ENCODE measurements around the gene RPS21. TPM values are rescaled to one million over a fixed set of nuclear protein-coding genes. Genes with fewer than 3 reads are reported as not detected.

Gene RPS21
- total and polyA plus RNA-seq, 10 donors, result 1,168 to 11,722 (median 3,328) TPM

DNA sequence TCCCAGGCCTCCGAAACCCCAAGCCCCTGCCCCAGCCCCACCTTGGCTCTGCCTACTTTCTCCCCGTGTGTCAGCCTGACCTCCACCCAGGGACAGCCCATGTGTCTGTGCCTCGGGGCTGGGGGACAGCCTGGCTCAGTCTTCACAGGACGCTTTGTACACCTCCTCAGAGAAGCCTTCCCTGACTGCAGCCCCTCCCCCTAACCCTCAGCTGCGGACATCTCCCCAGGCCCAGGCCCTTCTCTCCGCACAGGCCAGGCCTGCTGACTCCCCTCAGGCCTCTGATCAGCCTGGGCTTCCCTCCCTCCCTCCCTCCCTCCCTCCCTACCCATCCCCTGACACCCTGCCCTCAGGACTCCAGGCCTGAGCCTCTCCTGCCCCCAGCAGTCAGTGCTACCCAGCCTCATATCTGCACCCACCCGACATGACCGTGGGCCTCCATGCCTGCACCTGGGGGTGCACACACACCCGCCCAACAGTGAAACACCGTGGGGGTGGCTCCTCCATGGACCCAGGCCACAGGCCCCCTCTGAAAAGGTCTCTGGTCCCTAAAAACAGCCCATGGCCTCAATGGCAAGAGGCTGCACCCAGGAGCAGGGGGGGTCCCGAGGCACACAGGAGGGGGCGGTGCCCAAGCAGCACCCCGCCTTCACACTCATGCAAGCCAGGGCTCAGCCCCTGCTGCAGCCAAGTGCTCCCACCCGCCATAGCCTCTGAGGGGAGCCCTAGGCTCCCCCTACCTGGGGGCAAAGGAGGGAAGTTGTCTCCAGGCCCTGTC, 32.7 kb upstream of the RPS21 start:
- peaks cover 0 to under 1% (median 0%) of the 10 kb centered on the region in 8 donors for H3K9me3 ChIP-seq
- no peak overlapping the region for H3K4me3 ChIP-seq
- H3K27ac ChIP-seq, result peak overlapping the region in 3 of 8 donors; percentile 30 to 82 (median 76)
- 84 to 90% (median 88%) methylated on average over 9 to 14 of the region's 14 CpGs for WGBS, 5 donors
- TF ChIP-seq POLR2A (IDR thresholded peaks at IDR 0.05) (no peak), POLR2AphosphoS5 (IDR thresholded peaks at IDR 0.05) (no peak), CTCF (IDR thresholded peaks at IDR 0.05 in 8 of 11, conservative IDR thresholded peaks at IDR 0.05 in 3 of 11) (no peak)
- intact Hi-C loops (cut with DNase I; ENCODE audit: low total_unique reads), result no loop called here
- H3K27me3 ChIP-seq (replicated peaks in 1 of 7), result peaks cover 0 to 6% (median 0%) of the 10 kb centered on the region in 7 donors
- peaks cover 0 to 37% (median 10%) of the 10 kb centered on the region in 6 donors for H3K36me3 ChIP-seq
- H3K4me1 ChIP-seq, result peaks cover 26 to 61% (median 42%) of the 10 kb centered on the region in 6 donors
- no peak for DNase-seq

- peak overlapping the region in 5 of 8 donors; percentile 76 to 87 (median 83) for H3K27ac ChIP-seq
- no peak overlapping the region for H3K4me3 ChIP-seq
- H3K9me3 ChIP-seq, result no peaks in the 10 kb centered on the region
- peaks cover 0 to 35% (median 10%) of the 10 kb centered on the region in 6 donors for H3K36me3 ChIP-seq
- DNase-seq, result no peak
- H3K4me1 ChIP-seq, result peaks cover 26 to 68% (median 47%) of the 10 kb centered on the region in 6 donors
- no peak for TF ChIP-seq CTCF (IDR thresholded peaks at IDR 0.05 in 8 of 11, conservative IDR thresholded peaks at IDR 0.05 in 3 of 11)
- no peak for TF ChIP-seq POLR2AphosphoS5 (IDR thresholded peaks at IDR 0.05)
- TF ChIP-seq POLR2A (IDR thresholded peaks at IDR 0.05), result no peak
- WGBS, 5 donors, result 70 to 83% (median 80%) methylated on average over 2 to 16 of the region's 16 CpGs
- intact Hi-C loops (cut with DNase I; ENCODE audit: low total_unique reads), result no loop called here
- peaks cover 0 to 6% (median 0%) of the 10 kb centered on the region in 7 donors for H3K27me3 ChIP-seq (replicated peaks in 1 of 7)
Measured at GRCh38 chr20:62354811-62355341, 32.0 kb upstream of the RPS21 start.

DNA sequence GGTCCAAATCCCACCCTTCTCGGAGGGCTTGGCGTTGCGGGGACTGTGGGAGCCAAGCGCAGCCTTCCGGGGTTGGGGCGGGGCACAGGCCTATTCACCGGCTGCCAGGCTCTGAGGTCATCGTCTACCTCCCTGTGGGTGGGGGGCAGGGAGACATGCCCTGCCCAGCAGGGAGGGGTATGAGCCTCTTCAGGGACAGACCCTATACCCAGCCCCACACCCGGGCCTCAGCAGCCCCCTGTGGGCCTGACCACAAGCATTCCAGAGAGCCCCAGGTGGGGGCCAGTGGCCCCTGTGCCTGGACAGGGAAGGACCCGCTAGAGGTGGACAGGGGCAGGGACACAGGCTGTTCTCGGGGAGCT, 31.4 kb upstream of the RPS21 start:
- intact Hi-C loops (cut with DNase I; ENCODE audit: low total_unique reads), result no loop called here
- WGBS, 5 donors, result 59 to 78% (median 68%) methylated on average over 1 to 11 of the region's 11 CpGs

More for the DNA sequence above, 31.4 kb upstream of the RPS21 start:
- Histone ChIP-seq H3K36me3 (peaks cover 0 to 28% (median 9%) of the 10 kb centered on the region in 6 donors), H3K27me3 (replicated peaks in 1 of 7) (peaks cover 0 to 6% (median 0%) of the 10 kb centered on the region in 7 donors), H3K27ac (peak overlapping the region in 7 of 8 donors; percentile 53 to 87 (median 82)), H3K9me3 (no peaks in the 10 kb centered on the region), H3K4me3 (no peak overlapping the region), H3K4me1 (peaks cover 26 to 70% (median 48%) of the 10 kb centered on the region in 6 donors)
- TF ChIP-seq CTCF (IDR thresholded peaks at IDR 0.05 in 8 of 11, conservative IDR thresholded peaks at IDR 0.05 in 3 of 11) (no peak), POLR2A (IDR thresholded peaks at IDR 0.05) (no peak), POLR2AphosphoS5 (IDR thresholded peaks at IDR 0.05) (no peak)
- DNase-seq, result no peak
